Activated naive CD4-positive, alpha-beta T cell treated with anti-CD3 and anti-CD28 coated beads for 36 hours (primary cell): ENCODE results near the gene AGTR1. TPM values are rescaled to one million over a fixed set of nuclear protein-coding genes. Genes with fewer than 3 reads are reported as not detected.

Source experiments
- CTCF ChIA-PET: fragments of 350-600 bp; sonication (Branson Sonifier 250); formaldehyde crosslinking; loops from one replicate; lab custom pipeline; 2021; ENCODE audit warnings: antibody characterized with exemption; lab: Charles Lee
- DNase-seq: peaks from one replicate; pipeline ENCODE4 v3.0.0-alpha.2; 2020
- H3K27ac Mint-ChIP-seq: one replicate; pipeline ENCODE4 v1.8.0; 2021; ENCODE audit warnings: mild to moderate bottlenecking, mixed read lengths
- H3K27me3 Mint-ChIP-seq: one replicate; pipeline ENCODE4 v1.8.0; 2021; ENCODE audit warnings: low read depth, mixed read lengths
- H3K36me3 Mint-ChIP-seq: one replicate; pipeline ENCODE4 v1.8.0; 2021; ENCODE audit warnings: low read depth, mixed read lengths
- H3K4me1 Mint-ChIP-seq: one replicate; pipeline ENCODE4 v1.8.0; 2021; ENCODE audit warnings: low read depth, mixed read lengths
- H3K4me3 Mint-ChIP-seq: one replicate; pipeline ENCODE4 v1.8.0; 2021; ENCODE audit warnings: mild to moderate bottlenecking, moderate library complexity, mixed read lengths
- H3K9me3 Mint-ChIP-seq: one replicate; pipeline ENCODE4 v1.8.0; 2021; ENCODE audit warnings: mixed read lengths
- intact Hi-C: fragments of 100-400 bp; cut with micrococcal nuclease; formaldehyde crosslinking; loops from one replicate; pipeline ENCODE4 v1.15.1; 2023
- total RNA-seq, 2 experiments: library from RNA; stranded (reverse); gene quantifications; one replicate each; pipeline ENCODE4 v1.2.3, GENCODE V29; 2021

Gene AGTR1
- total RNA-seq = not detected

DNA sequence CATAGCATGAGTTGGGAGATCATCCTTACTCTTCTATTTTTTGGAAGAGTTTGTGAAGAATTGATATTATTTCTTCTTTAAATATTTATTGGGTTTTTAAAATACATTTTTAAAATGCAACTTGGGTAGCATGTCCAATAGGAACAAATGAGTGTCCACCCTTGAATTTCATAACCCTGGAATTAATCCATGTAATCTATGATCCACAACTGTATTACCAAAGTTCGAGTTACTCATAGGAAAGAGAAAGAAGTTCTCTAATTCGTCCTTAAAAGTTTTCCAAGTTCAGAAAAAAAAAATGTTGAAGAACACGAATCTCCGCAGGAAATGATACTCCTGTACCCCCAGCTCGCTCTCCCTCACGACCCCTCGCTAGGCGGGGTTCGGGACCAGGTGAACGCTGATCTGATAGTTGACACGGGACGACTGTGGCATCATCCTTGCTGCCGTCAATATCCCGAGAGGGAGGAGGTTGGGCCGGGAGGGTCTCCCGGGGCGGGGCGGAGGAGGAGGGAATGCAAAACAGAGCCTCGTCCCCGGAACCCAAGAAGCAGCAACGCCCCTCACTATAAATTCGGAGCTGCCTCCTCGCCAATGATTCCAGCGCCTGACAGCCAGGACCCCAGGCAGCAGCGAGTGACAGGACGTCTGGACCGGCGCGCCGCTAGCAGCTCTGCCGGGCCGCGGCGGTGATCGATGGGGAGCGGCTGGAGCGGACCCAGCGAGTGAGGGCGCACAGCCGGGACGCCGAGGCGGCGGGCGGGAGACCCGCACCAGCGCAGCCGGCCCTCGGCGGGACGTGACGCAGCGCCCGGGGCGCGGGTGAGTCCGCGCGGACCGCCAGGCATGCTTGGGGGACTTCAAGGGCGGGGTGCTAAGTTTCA, at the start of gene AGTR1:
AGTR1 (plus strand) TSS at position 598 of the 884 bp plus-strand sequence. CDS start 43,133 bp downstream, outside the sequence.
- intact Hi-C loops = no loop called here
- DNase-seq = no peak
- Mint-ChIP-seq H3K27ac (no peak within 1 kb of the TSS), H3K36me3 (no peaks in the 10 kb centered on the region), H3K9me3 (no peaks in the 10 kb centered on the region), H3K4me3 (no peak within 1 kb of the TSS), H3K4me1 (no peaks in the 10 kb centered on the region), H3K27me3 (peaks cover 22% of the 10 kb centered on the region)
- CTCF ChIA-PET = interaction anchor here (0.6 kb wide), 1 partner anchor 365 kb away, joined by 3 read pairs; no protein-coding TSS in a partner anchor

- Mint-ChIP-seq H3K27me3 (no peaks in the 10 kb centered on the region), H3K9me3 (peaks cover 2% of the 10 kb centered on the region), H3K4me3 (no peak overlapping the region), H3K27ac (no peak overlapping the region), H3K36me3 (no peaks in the 10 kb centered on the region), H3K4me1 (no peaks in the 10 kb centered on the region)
- CTCF ChIA-PET = no interaction called here
- intact Hi-C loops = no loop called here
- no peak for DNase-seq
These were observed 48.9 kb upstream of the AGTR1 start for GRCh38 chr3:148648685-148649352.

DNA sequence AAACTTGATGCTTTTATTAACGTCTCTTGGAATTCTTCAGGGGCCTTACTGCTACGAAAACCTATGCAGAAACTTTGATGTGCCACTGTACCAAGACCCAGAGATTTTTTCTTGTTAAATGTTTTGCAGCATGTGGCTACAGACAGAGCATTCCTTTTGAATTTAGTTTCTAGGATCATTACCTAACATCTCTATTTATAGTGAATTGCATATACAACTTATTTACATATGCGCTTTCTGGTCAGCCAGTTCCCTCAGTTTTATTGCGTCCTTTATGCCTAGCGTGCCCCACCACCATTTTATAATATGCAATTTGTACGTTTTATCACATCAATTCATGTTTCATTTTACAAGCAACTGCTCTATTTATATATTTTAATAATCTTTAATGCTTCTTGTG, 46.2 kb upstream of the AGTR1 start:
- H3K36me3 Mint-ChIP-seq = no peaks in the 10 kb centered on the region
- no peak for DNase-seq
- H3K4me3 Mint-ChIP-seq = no peak overlapping the region
- H3K27me3 Mint-ChIP-seq = no peaks in the 10 kb centered on the region
- intact Hi-C loops = no loop called here
- H3K27ac Mint-ChIP-seq = no peak overlapping the region
- CTCF ChIA-PET = no interaction called here
- peaks cover 4% of the 10 kb centered on the region for H3K9me3 Mint-ChIP-seq
- H3K4me1 Mint-ChIP-seq = no peaks in the 10 kb centered on the region

DNA sequence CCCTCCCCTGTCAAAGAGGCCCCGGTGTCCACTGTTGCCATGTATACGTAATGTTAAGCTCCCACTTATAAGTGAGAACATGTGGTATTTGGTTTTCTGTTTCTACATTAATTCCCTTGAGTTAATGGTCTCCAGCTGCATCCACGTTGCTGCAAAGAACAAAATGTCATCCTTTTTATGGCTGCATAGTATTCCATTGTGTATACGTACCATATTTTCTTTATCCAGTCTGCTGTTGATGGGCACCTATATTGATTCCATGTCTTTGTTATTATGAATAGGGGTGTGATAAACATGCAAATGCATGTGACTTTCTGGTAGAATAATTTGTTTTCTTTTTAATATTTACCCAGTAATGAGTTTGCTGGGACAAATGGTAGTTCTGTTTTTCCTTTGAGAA, 43.3 kb upstream of the AGTR1 start:
- intact Hi-C loops = no loop called here
- no peak for DNase-seq
- CTCF ChIA-PET = no interaction called here
- Mint-ChIP-seq H3K27me3 (no peaks in the 10 kb centered on the region), H3K4me3 (no peak overlapping the region), H3K36me3 (no peaks in the 10 kb centered on the region), H3K9me3 (peaks cover 2% of the 10 kb centered on the region), H3K27ac (no peak overlapping the region), H3K4me1 (no peaks in the 10 kb centered on the region)

- Mint-ChIP-seq H3K36me3 (no peaks in the 10 kb centered on the region), H3K27me3 (no peaks in the 10 kb centered on the region), H3K4me3 (no peak overlapping the region), H3K9me3 (peaks cover 3% of the 10 kb centered on the region), H3K4me1 (no peaks in the 10 kb centered on the region), H3K27ac (no peak overlapping the region)
- DNase-seq = no peak
- intact Hi-C loops = no loop called here
- CTCF ChIA-PET = no interaction called here
These were observed 40.2 kb upstream of the AGTR1 start for GRCh38 chr3:148657470-148657869.

DNA sequence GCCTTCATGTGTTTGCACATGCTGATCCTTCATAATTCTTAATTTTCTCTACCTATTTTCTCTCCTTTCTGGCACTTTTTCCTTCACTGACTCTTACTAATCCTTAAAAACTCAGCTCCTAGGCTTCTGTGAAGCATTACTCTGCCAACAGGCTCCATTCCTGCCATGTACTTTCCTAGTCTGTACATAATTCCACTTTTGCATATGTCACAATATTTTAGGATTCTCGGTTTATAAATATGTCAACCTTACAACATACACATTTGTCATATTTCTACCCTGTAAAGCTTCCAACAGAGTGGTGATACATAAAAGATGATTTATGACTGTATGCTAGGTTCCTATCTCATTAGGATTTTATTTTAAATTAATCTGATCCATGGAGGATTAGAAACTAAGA, 38.2 kb upstream of the AGTR1 start:
- H3K36me3 Mint-ChIP-seq = no peaks in the 10 kb centered on the region
- H3K27ac Mint-ChIP-seq = no peak overlapping the region

DNA sequence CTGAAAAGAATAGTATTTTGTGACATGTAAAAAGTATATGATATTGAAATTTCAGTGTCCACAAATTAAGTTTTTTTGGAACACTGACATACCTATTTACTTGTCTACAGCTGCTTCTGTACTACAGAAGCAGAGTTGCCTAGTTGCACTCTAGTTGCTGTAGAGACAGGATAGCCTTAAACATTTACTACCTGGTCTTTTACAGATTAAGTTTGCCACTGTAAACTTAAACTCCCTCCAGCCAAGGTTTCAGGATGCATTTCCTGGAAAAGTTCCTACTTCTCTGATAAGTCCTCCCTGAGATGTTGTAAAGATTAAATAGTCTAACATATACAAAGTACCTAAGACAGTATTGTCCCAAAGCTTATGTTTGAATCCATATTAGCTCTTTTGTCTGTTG, 17.4 kb upstream of the AGTR1 start:
- Mint-ChIP-seq H3K4me3 (no peak overlapping the region), H3K4me1 (no peaks in the 10 kb centered on the region), H3K27me3 (peaks cover 3% of the 10 kb centered on the region), H3K27ac (no peak overlapping the region), H3K36me3 (no peaks in the 10 kb centered on the region), H3K9me3 (peaks cover 2% of the 10 kb centered on the region)
- no peak for DNase-seq
- intact Hi-C loops = no loop called here
- CTCF ChIA-PET = no interaction called here

More for the DNA sequence above, 38.2 kb upstream of the AGTR1 start:
- H3K27me3 Mint-ChIP-seq = no peaks in the 10 kb centered on the region
- DNase-seq = no peak
- peaks cover 3% of the 10 kb centered on the region for H3K9me3 Mint-ChIP-seq
- CTCF ChIA-PET = no interaction called here
- intact Hi-C loops = no loop called here
- no peaks in the 10 kb centered on the region for H3K4me1 Mint-ChIP-seq
- no peak overlapping the region for H3K4me3 Mint-ChIP-seq

GRCh38 chr3:148681080-148681479, 16.6 kb upstream of the AGTR1 start:
- Mint-ChIP-seq H3K36me3 (no peaks in the 10 kb centered on the region), H3K9me3 (peaks cover 2% of the 10 kb centered on the region), H3K27me3 (peaks cover 3% of the 10 kb centered on the region), H3K4me3 (no peak overlapping the region), H3K27ac (no peak overlapping the region), H3K4me1 (no peaks in the 10 kb centered on the region)
- intact Hi-C loops = no loop called here
- no peak for DNase-seq
- CTCF ChIA-PET = no interaction called here

DNA sequence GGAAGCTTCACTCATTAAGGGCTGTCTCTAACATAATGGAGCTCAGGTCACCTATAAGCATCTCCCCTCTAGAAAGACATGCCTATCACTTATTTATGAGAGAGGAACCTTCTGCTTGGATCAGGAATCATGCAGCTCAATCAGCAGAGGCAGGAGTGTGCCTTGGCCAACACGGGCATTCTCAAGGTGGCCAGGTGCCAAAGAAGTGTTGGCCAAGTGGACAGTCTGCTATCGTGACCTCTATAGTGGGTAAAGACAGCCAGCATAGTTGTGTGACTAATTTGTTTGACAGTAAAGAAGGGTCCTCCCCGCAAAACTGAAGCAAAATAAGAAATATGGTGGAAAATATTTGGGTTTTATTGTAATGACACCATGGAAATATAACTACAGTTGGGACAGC, 14.7 kb upstream of the AGTR1 start:
- no peak overlapping the region for H3K4me3 Mint-ChIP-seq
- CTCF ChIA-PET = no interaction called here
- intact Hi-C loops = no loop called here

GRCh38 chr3:148694116-148694515, 3.6 kb upstream of the AGTR1 start:
- DNase-seq = no peak
- intact Hi-C loops = no loop called here
- no peaks in the 10 kb centered on the region for H3K4me1 Mint-ChIP-seq
- CTCF ChIA-PET = no interaction called here
- no peak overlapping the region for H3K27ac Mint-ChIP-seq
- no peak overlapping the region for H3K4me3 Mint-ChIP-seq
- H3K27me3 Mint-ChIP-seq = peaks cover 17% of the 10 kb centered on the region
- H3K36me3 Mint-ChIP-seq = no peaks in the 10 kb centered on the region
- peaks cover 5% of the 10 kb centered on the region for H3K9me3 Mint-ChIP-seq

More for the DNA sequence above, 14.7 kb upstream of the AGTR1 start:
- Mint-ChIP-seq H3K4me1 (no peaks in the 10 kb centered on the region), H3K27me3 (peaks cover 3% of the 10 kb centered on the region), H3K27ac (no peak overlapping the region), H3K36me3 (no peaks in the 10 kb centered on the region), H3K9me3 (peaks cover 2% of the 10 kb centered on the region)
- no peak for DNase-seq

GRCh38 chr3:148698190-148698810, 597 bp downstream of the AGTR1 start:
- Mint-ChIP-seq H3K4me1 (no peaks in the 10 kb centered on the region), H3K9me3 (no peaks in the 10 kb centered on the region), H3K36me3 (no peaks in the 10 kb centered on the region), H3K27me3 (peaks cover 22% of the 10 kb centered on the region), H3K27ac (no peak overlapping the region), H3K4me3 (no peak overlapping the region)
- intact Hi-C loops = no loop called here
- DNase-seq = no peak
- CTCF ChIA-PET = no interaction called here

DNA sequence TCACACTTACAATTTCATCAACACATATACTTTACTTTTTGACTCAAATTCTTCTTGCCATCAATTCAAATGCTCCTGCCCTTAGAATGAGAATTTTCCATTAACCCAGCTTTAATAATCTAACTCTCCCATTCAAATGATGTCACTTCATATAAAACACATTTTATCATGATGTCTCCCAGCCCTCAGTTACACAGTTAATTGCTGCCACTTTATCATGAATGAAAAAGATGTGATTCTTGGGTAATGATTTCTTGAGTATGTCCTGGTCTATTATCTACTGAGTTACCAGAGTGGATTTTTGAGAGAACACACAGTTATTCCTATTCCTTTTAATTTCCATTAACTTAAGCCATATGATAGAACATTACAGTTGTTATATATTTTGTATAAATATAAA, 7.6 kb downstream of the AGTR1 start:
- Mint-ChIP-seq H3K4me3 (no peak overlapping the region), H3K9me3 (no peaks in the 10 kb centered on the region), H3K4me1 (no peaks in the 10 kb centered on the region), H3K27ac (no peak overlapping the region), H3K27me3 (no peaks in the 10 kb centered on the region), H3K36me3 (no peaks in the 10 kb centered on the region)
- no peak for DNase-seq
- CTCF ChIA-PET = no interaction called here
- intact Hi-C loops = no loop called here
